ENCODE measurements around the gene CRISP2. TPM values are rescaled to one million over a fixed set of nuclear protein-coding genes. Genes with fewer than 3 reads are reported as not detected.

Gene CRISP2
- total and polyA plus RNA-seq, 2 of the 13 experiments (the other 11 are each of a cell fraction or from before 2014, with no cell fraction given) = not detected

GRCh38 chr6:49651239-49651638 lies 62.1 kb downstream of the CRISP2 start:
- H3K36me3 ChIP-seq (replicated peaks in 1 of 2; ENCODE audit: control insufficient read depth in 1 of 2, insufficient read depth in 2 of 2, low read length in 2 of 2) = no peaks in the 10 kb centered on the region
- no peak for FAIRE-seq
- no TSS peak for BruUV-seq (replicated peaks)
- no peak overlapping the region for H3K4me3 ChIP-seq (replicated peaks in 1 of 3; ENCODE audit: insufficient read depth in 1 of 3, low read depth in 2 of 3, low read length in 3 of 3)
- no peak overlapping the region for H2AFZ ChIP-seq (ENCODE audit: low read length)
- 15% methylated on average over 2 of the region's 2 CpGs for WGBS (ENCODE audit: low lambda C conversion rate)
- H3K79me2 ChIP-seq (ENCODE audit: insufficient read depth, low read length) = no peaks in the 10 kb centered on the region
- no peak overlapping the region for H3K27ac ChIP-seq (ENCODE audit: extremely low read length, insufficient read depth, low read length)
- POLR2A ChIA-PET = no interaction called here
- no peaks in the 10 kb centered on the region for H3K4me1 ChIP-seq (ENCODE audit: insufficient read depth, low read length)
- no peak for TF ChIP-seq KDM4B (CRISPR knock-in tag; IDR thresholded peaks at IDR 0.05)
- TF ChIP-seq CEBPB (IDR thresholded peaks at IDR 0.05; ENCODE audit: borderline replicate concordance, low read depth, low read length) = 0 out of 2 replicates have a peak, but pooled peaks have one; percentile 29
- no peaks in the 10 kb centered on the region for H3K9me3 ChIP-seq (ENCODE audit: low read length)
- ATAC-seq = no peak
- intact Hi-C loops (cut with micrococcal nuclease; ENCODE audit: unreplicated experiment) = no loop called here
- in situ Hi-C loops (cut with HindIII; ENCODE audit: extremely low pct_ligation_motif_present, low pct_unique_long_range_greater_than_20kb) = no loop called here
- no peaks in the 10 kb centered on the region for H4K20me1 ChIP-seq (ENCODE audit: insufficient read depth, low read length)
- DNase-seq (ENCODE audit: low spot score) = no peak
- no peak overlapping the region for H3K9ac ChIP-seq (ENCODE audit: insufficient read depth, low read depth, low read length)
- CTCF ChIA-PET (ENCODE audit: low intra/inter-chr PET ratio, low total read pairs) = no interaction called here
- no peak overlapping the region for H3K4me2 ChIP-seq (ENCODE audit: low read depth, low read length)
- H3K27me3 ChIP-seq (ENCODE audit: control insufficient read depth in 1 of 2, insufficient read depth in 2 of 2, low read length in 2 of 2) = no peaks in the 10 kb centered on the region

GRCh38 chr6:49649988-49650387 lies 63.4 kb downstream of the CRISP2 start:
- intact Hi-C loops (cut with micrococcal nuclease; ENCODE audit: unreplicated experiment) = no loop called here
- FAIRE-seq = no peak
- TF ChIP-seq PBX2 (CRISPR knock-in tag; IDR thresholded peaks at IDR 0.05) (no peak), SKIL (CRISPR knock-in tag; IDR thresholded peaks at IDR 0.05; ENCODE audit: borderline replicate concordance) (no peak), SIN3B (IDR thresholded peaks at IDR 0.05; ENCODE audit: low read length) (no peak), HMGXB4 (CRISPR knock-in tag; IDR thresholded peaks at IDR 0.05; ENCODE audit: borderline replicate concordance in 1 of 2, low read depth in 1 of 2) (no peak), NFKBIZ (CRISPR knock-in tag; IDR thresholded peaks at IDR 0.05) (no peak), ZNF430 (CRISPR knock-in tag; IDR thresholded peaks at IDR 0.05) (no peak), ZNF720 (CRISPR knock-in tag; IDR thresholded peaks at IDR 0.05) (no peak), AKAP8 (CRISPR knock-in tag; IDR thresholded peaks at IDR 0.05) (no peak), ZNF574 (CRISPR knock-in tag; IDR thresholded peaks at IDR 0.05) (no peak)

More at GRCh38 chr6:49649988-49650387, 63.4 kb downstream of the CRISP2 start:
- Histone ChIP-seq H3K4me2 (ENCODE audit: low read depth, low read length) (no peak overlapping the region), H3K4me3 (replicated peaks in 1 of 3; ENCODE audit: insufficient read depth in 1 of 3, low read depth in 2 of 3, low read length in 3 of 3) (no peak overlapping the region), H3K27me3 (ENCODE audit: control insufficient read depth in 1 of 2, insufficient read depth in 2 of 2, low read length in 2 of 2) (no peaks in the 10 kb centered on the region), H3K36me3 (replicated peaks in 1 of 2; ENCODE audit: control insufficient read depth in 1 of 2, insufficient read depth in 2 of 2, low read length in 2 of 2) (no peaks in the 10 kb centered on the region), H3K9me3 (ENCODE audit: low read length) (no peaks in the 10 kb centered on the region), H3K4me1 (ENCODE audit: insufficient read depth, low read length) (no peaks in the 10 kb centered on the region), H3K27ac (ENCODE audit: extremely low read length, insufficient read depth, low read length) (no peak overlapping the region), H2AFZ (ENCODE audit: low read length) (no peak overlapping the region), H3K9ac (ENCODE audit: insufficient read depth, low read depth, low read length) (no peak overlapping the region), H3K79me2 (ENCODE audit: insufficient read depth, low read length) (no peaks in the 10 kb centered on the region), H4K20me1 (ENCODE audit: insufficient read depth, low read length) (no peaks in the 10 kb centered on the region)
- ChIA-PET CTCF (ENCODE audit: low intra/inter-chr PET ratio, low total read pairs) (no interaction called here), POLR2A (no interaction called here)
- no peak for ATAC-seq
- no peak for DNase-seq (ENCODE audit: low spot score)
- WGBS (ENCODE audit: low lambda C conversion rate) = 5% methylated on average over 1 of the region's 1 CpG
- no TSS peak for BruUV-seq (replicated peaks)
- in situ Hi-C loops (cut with HindIII; ENCODE audit: extremely low pct_ligation_motif_present, low pct_unique_long_range_greater_than_20kb) = no loop called here
